Loucy (cell line): ENCODE data around the gene LHFPL3.

Experiments
- H2AFZ ChIP-seq: fragments of 200-600 bp; sonication (generic); 2 replicates; pipeline ENCODE4 v1.6.0; 2016; ENCODE audit warnings: antibody characterized with exemption, mild to moderate bottlenecking, low read length, moderate library complexity
- H3F3A ChIP-seq: fragments of 200-600 bp; 2 replicates; pipeline ENCODE4 v1.6.0; 2016; ENCODE audit warnings: antibody characterized with exemption, low read depth, mild to moderate bottlenecking
- H3K27me3 ChIP-seq: fragments of 200-600 bp; sonication (generic); 2 replicates; pipeline ENCODE4 v1.6.1; 2014; ENCODE audit warnings: low read length, mild to moderate bottlenecking; ENCODE audit not compliant: insufficient read depth, poor library complexity, severe bottlenecking
- H3K36me3 ChIP-seq: fragments of 200-600 bp; sonication (generic); 2 replicates; pipeline ENCODE4 v1.6.1; 2016; ENCODE audit warnings: low read length; ENCODE audit not compliant: insufficient read depth
- H3K4me1 ChIP-seq: fragments of 200-600 bp; sonication (generic); 2 replicates; pipeline ENCODE4 v1.5.1; 2014; ENCODE audit warnings: low read length, mild to moderate bottlenecking; ENCODE audit not compliant: insufficient read depth, poor library complexity, severe bottlenecking
- H3K4me2 ChIP-seq: fragments of 200-600 bp; sonication (generic); 2 replicates; pipeline ENCODE4 v1.6.0; 2014; ENCODE audit warnings: antibody characterized with exemption, low read length, low read depth, mild to moderate bottlenecking; ENCODE audit not compliant: poor library complexity, severe bottlenecking
- H3K4me3 ChIP-seq: fragments of 200-600 bp; sonication (generic); 2 replicates; pipeline ENCODE4 v1.5.1; 2014; ENCODE audit warnings: low read length, mild to moderate bottlenecking, mixed read lengths; ENCODE audit not compliant: poor library complexity, severe bottlenecking
- H3K79me2 ChIP-seq: fragments of 200-600 bp; sonication (generic); 2 replicates; pipeline ENCODE4 v1.6.1; 2014; ENCODE audit warnings: low read length; ENCODE audit not compliant: insufficient read depth
- H3K9ac ChIP-seq: fragments of 200-600 bp; sonication (generic); 2 replicates; pipeline ENCODE4 v1.6.0; 2014; ENCODE audit warnings: mild to moderate bottlenecking, low read depth, low read length, moderate library complexity; ENCODE audit not compliant: poor library complexity, severe bottlenecking
- H3K9me2 ChIP-seq: fragments of 200-600 bp; sonication (generic); replicated peaks from 2 replicates; pipeline ENCODE4 v1.6.1; 2016; ENCODE audit warnings: low read depth, low read length, mixed read lengths
- H3K9me3 ChIP-seq: fragments of 200-600 bp; sonication (generic); 2 replicates; pipeline ENCODE4 v1.6.1; 2014; ENCODE audit warnings: mild to moderate bottlenecking, antibody characterized with exemption, low read length, low read depth; ENCODE audit not compliant: insufficient read depth
- H4K20me1 ChIP-seq: fragments of 200-600 bp; sonication (generic); 2 replicates; pipeline ENCODE4 v1.6.0; 2014; ENCODE audit warnings: antibody characterized with exemption, low read length, mild to moderate bottlenecking; ENCODE audit not compliant: insufficient read depth, poor library complexity, severe bottlenecking
- CTCF ChIP-seq: fragments of 200-600 bp; sonication (generic); conservative IDR thresholded peaks from 2 replicates; pipeline ENCODE4 v1.5.1; 2014; ENCODE audit warnings: mild to moderate bottlenecking, antibody characterized with exemption, low read length
- EZH2phosphoT487 ChIP-seq: fragments of 200-600 bp; IDR thresholded peaks from 2 replicates; pipeline ENCODE4 v1.6.1; 2018; ENCODE audit warnings: antibody characterized with exemption, mild to moderate bottlenecking, moderate library complexity, borderline replicate concordance

The LHFPL3 gene

GRCh38 chr7:104789780-104790179, 461.4 kb downstream of the LHFPL3 start:
- Histone ChIP-seq H3K4me1 (no peaks in the 10 kb centered on the region), H3K36me3 (no peaks in the 10 kb centered on the region), H3K9me3 (no peaks in the 10 kb centered on the region), H3K9ac (no peak overlapping the region), H4K20me1 (no peaks in the 10 kb centered on the region), H2AFZ (no peak overlapping the region), H3K79me2 (no peaks in the 10 kb centered on the region), H3K27me3 (peaks cover 5% of the 10 kb centered on the region), H3F3A (no peaks in the 10 kb centered on the region), H3K4me3 (no peak overlapping the region), H3K4me2 (no peak overlapping the region), H3K9me2 (no peaks in the 10 kb centered on the region)
- TF ChIP-seq CTCF, result no peak
- no peak for TF ChIP-seq EZH2phosphoT487

- Histone ChIP-seq H3K36me3 (no peaks in the 10 kb centered on the region), H4K20me1 (no peaks in the 10 kb centered on the region), H3K4me1 (no peaks in the 10 kb centered on the region), H3K27me3 (peaks cover 5% of the 10 kb centered on the region), H3F3A (no peaks in the 10 kb centered on the region), H3K4me3 (no peak overlapping the region), H3K9me2 (no peaks in the 10 kb centered on the region), H3K79me2 (no peaks in the 10 kb centered on the region), H3K4me2 (no peak overlapping the region), H3K9ac (no peak overlapping the region), H2AFZ (no peak overlapping the region), H3K9me3 (no peaks in the 10 kb centered on the region)
- TF ChIP-seq EZH2phosphoT487 (no peak), CTCF (no peak)
Measured at GRCh38 chr7:104790440-104790839, 462.0 kb downstream of the LHFPL3 start.

DNA sequence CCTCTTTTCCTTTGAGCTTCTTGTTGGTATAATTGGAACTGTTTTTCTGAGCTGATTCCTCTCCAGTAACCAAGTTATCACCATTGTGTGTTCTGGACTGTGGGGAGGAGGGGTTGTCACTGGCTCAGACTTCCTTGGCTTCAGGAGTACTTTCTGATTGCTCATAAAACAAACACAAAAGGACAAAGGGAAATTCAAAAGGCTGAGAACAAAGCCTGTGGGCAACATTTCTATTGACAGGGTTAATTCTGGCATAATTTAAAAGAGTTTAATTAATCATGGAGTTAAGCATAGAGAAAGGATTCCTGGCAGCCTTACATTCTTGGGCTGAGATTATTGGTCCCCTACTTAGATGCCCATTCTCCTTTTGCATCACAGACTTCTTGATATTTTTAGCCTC, 462.7 kb downstream of the LHFPL3 start:
- Histone ChIP-seq H3K4me3 (no peak overlapping the region), H3K4me1 (no peaks in the 10 kb centered on the region), H3K4me2 (no peak overlapping the region), H3K27me3 (peaks cover 5% of the 10 kb centered on the region), H2AFZ (no peak overlapping the region), H3K9me3 (no peaks in the 10 kb centered on the region), H3F3A (no peaks in the 10 kb centered on the region), H3K9ac (no peak overlapping the region), H3K9me2 (no peaks in the 10 kb centered on the region), H4K20me1 (no peaks in the 10 kb centered on the region), H3K36me3 (no peaks in the 10 kb centered on the region), H3K79me2 (no peaks in the 10 kb centered on the region)
- TF ChIP-seq CTCF, result no peak
- TF ChIP-seq EZH2phosphoT487, result no peak
